CD4-positive, alpha-beta T cell (primary cell): ENCODE measurements around the gene TXNDC5. TPM values are rescaled to one million over a fixed set of nuclear protein-coding genes. Genes with fewer than 3 reads are reported as not detected.

Experiments used
- ATAC-seq: fragments of 200-7000 bp; cut with Tn5 transposase; one replicate; pipeline ENCODE4 v1.10.0; 2022; ENCODE audit warnings: mild to moderate bottlenecking; ENCODE audit not compliant: poor library complexity
- CTCF ChIA-PET: fragments of 350-600 bp; sonication (Branson Sonifier 250); formaldehyde crosslinking; loops from one replicate; lab custom pipeline; 2021; ENCODE audit warnings: antibody characterized with exemption, inconsistent platforms; lab: Charles Lee
- POLR2A ChIA-PET: fragments of 350-600 bp; sonication (Branson Sonifier 250); formaldehyde crosslinking; loops from one replicate; lab custom pipeline; 2021; ENCODE audit warnings: antibody characterized with exemption, inconsistent platforms; lab: Charles Lee
- DNase-seq, 14 experiments: peaks; one replicate each; pipeline ENCODE4 v3.0.0-alpha.2; 2013 to 2020; ENCODE audit warnings: mixed read lengths in 2 of 14
- H3K27ac ChIP-seq, 2 donors: one replicate each; pipeline versions ENCODE4 v1.5.1 to v1.7.0; 2013; ENCODE audit warnings: low read length in 2 of 2, low read depth in 1 of 2, mild to moderate bottlenecking in 1 of 2
- H3K27me3 ChIP-seq, 2 experiments: 1 replicate in 1 of 2; 2 replicates in 1 of 2; pipeline versions ENCODE4 v1.6.1 to v1.7.0; 2013; ENCODE audit warnings: low read length in 2 of 2, control low read depth in 1 of 2, mild to moderate bottlenecking in 1 of 2, moderate library complexity in 1 of 2; ENCODE audit not compliant: insufficient read depth in 2 of 2, control insufficient read depth in 1 of 2
- H3K36me3 ChIP-seq: one replicate; pipeline ENCODE4 v1.6.1; 2013; ENCODE audit warnings: low read length, control low read depth; ENCODE audit not compliant: insufficient read depth
- H3K4me1 ChIP-seq: one replicate; pipeline ENCODE4 v1.6.1; 2013; ENCODE audit warnings: low read length, control low read depth; ENCODE audit not compliant: insufficient read depth
- H3K4me3 ChIP-seq: one replicate; pipeline ENCODE4 v1.5.1; 2013; ENCODE audit warnings: mild to moderate bottlenecking, low read length, moderate library complexity
- H3K9me3 ChIP-seq, 2 experiments: 1 replicate in 1 of 2; 2 replicates in 1 of 2; pipeline versions ENCODE4 v1.6.1 to v1.7.0; 2013; ENCODE audit warnings: low read length in 2 of 2, mild to moderate bottlenecking in 2 of 2, control low read depth in 1 of 2, moderate library complexity in 1 of 2; ENCODE audit not compliant: control insufficient read depth in 1 of 2, insufficient read depth in 1 of 2
- H3K27ac Mint-ChIP-seq: one replicate; pipeline ENCODE4 v1.8.0; 2020; ENCODE audit warnings: mixed read lengths
- H3K27me3 Mint-ChIP-seq: one replicate; pipeline ENCODE4 v1.8.0; 2021; ENCODE audit warnings: mixed read lengths
- H3K36me3 Mint-ChIP-seq: one replicate; pipeline ENCODE4 v1.8.0; 2021; ENCODE audit warnings: low read depth, mixed read lengths
- H3K4me1 Mint-ChIP-seq: one replicate; pipeline ENCODE4 v1.8.0; 2021; ENCODE audit warnings: low read depth, mixed read lengths
- H3K4me3 Mint-ChIP-seq: one replicate; pipeline ENCODE4 v1.8.0; 2020; ENCODE audit warnings: mild to moderate bottlenecking, mixed read lengths
- H3K9me3 Mint-ChIP-seq: one replicate; pipeline ENCODE4 v1.8.0; 2020; ENCODE audit warnings: mixed read lengths
- intact Hi-C, 2 experiments: fragments of 100-400 bp; cut with DNase I in 1 of 2; cut with micrococcal nuclease in 1 of 2; formaldehyde crosslinking; loops; one replicate each; pipeline versions ENCODE4 v1.15.1 to v1.9.0; 2023 to 2025; cut with DNase I, micrococcal nuclease
- total RNA-seq, 174 experiments: library from RNA in 2 of 174; stranded (reverse) in 2 of 174; gene quantifications; one replicate each; pipeline ENCODE4 v1.2.3 and lab custom pipeline; 2021 to 2026
- TF ChIP-seq, protein P1 (sequence below): fragments of 200-600 bp; IDR thresholded peaks from one replicate; pipeline ENCODE4 v1.8.0; 2022; ENCODE audit warnings: antibody characterized with exemption, mild to moderate bottlenecking

The TXNDC5 gene
- total RNA-seq, 2 experiments from 2014 or later: 4.2 to 7.8 TPM

DNA sequence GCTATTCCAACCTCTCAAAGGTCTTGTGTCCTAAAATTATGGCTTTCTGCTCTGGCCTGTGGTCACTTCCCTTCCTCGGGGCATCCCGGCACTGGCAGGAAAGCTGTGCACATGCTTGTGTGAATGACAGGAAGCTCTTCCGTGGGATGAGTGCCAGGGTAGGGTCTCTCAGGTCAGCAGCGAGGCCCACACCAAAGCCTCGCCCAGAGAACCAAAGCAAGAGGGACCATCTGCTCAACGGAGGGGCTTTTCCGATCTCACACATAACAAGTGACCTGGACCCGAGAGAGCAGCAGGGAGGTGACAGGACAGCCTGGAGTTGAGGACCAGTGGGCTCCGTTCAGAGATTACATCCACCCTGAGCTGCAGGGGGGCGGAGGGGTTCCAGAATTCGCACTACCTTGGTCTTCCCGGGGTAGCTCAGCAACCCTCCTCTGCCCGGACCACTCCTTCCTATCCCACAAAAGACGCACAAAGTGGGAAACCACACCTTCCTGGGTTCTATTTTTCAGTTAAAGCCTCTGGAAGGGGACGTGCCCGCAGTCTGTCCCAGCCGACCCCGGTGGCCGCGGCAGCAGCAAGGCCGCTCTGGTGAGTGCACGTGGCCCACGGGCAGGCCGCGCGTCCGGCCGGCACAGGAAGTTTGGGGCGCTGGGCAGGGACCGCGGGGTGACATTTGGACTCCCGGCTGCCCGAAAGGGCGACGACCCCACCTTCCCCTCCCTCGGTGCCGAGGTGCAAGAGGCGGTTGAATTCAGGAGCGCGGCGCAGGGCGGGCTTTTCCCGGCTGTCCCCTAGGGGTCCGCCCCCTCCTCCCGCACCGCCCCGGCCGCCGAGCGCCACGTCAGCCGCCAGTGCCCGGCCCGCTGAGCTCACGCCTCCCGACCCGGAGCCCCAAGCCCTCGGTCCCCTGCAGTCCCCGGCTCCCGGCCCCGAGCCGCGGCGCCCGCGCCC, 988 bp downstream of the TXNDC5 start:
- Histone ChIP-seq H3K4me3 (peak overlapping the region; percentile 53), H3K27me3 (peaks cover 0 to 2% of the 10 kb centered on the region in 2 experiments), H3K36me3 (no peaks in the 10 kb centered on the region), H3K4me1 (peaks cover 16% of the 10 kb centered on the region), H3K9me3 (no peaks in the 10 kb centered on the region), H3K27ac (no peak overlapping the region)
- Mint-ChIP-seq H3K27me3 (no peaks in the 10 kb centered on the region), H3K4me1 (no peaks in the 10 kb centered on the region), H3K4me3 (peak overlapping the region; percentile 84), H3K9me3 (no peaks in the 10 kb centered on the region), H3K36me3 (peaks cover 7% of the 10 kb centered on the region), H3K27ac (no peak overlapping the region)
- POLR2A ChIA-PET: interaction anchor here (1.0 kb wide), 1 partner anchor 155 kb away, joined by 3 read pairs; no protein-coding TSS in a partner anchor
- intact Hi-C loops: loop anchor here (2.0 to 10.0 kb wide), 6 partner anchors 153 to 528 kb away; partner anchors contain the start of genes BLOC1S5 (in 1 of the 2), CAGE1 (in 1 of the 2), EEF1E1 (in 1 of the 2) and RIOK1 (in 1 of the 2)
- CTCF ChIA-PET: no interaction called here
- peak in 7 of 14 experiments; percentile 16 to 53 (median 39) for DNase-seq
- ATAC-seq: peak; percentile 24
- TF ChIP-seq, protein P1, sequence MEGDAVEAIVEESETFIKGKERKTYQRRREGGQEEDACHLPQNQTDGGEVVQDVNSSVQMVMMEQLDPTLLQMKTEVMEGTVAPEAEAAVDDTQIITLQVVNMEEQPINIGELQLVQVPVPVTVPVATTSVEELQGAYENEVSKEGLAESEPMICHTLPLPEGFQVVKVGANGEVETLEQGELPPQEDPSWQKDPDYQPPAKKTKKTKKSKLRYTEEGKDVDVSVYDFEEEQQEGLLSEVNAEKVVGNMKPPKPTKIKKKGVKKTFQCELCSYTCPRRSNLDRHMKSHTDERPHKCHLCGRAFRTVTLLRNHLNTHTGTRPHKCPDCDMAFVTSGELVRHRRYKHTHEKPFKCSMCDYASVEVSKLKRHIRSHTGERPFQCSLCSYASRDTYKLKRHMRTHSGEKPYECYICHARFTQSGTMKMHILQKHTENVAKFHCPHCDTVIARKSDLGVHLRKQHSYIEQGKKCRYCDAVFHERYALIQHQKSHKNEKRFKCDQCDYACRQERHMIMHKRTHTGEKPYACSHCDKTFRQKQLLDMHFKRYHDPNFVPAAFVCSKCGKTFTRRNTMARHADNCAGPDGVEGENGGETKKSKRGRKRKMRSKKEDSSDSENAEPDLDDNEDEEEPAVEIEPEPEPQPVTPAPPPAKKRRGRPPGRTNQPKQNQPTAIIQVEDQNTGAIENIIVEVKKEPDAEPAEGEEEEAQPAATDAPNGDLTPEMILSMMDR: no peak

DNA sequence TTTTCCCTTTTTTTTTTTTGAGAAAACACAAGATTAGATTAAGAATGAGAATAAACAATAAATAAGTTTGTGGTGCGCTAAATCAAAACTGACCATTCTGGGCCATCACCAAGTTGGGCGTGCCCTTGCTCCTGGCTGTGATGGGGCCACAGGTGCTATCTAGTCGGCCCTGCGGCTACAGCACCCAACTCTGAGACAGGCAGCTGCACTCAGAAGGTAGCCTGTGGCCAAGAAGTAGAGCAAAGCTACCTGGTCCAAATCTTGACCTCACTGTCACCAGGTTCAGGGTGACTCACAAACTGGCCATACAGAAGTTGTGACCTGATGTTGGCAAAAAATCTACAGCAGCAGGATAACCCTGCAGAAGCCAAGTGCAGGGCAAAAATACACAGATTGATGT, 3.4 kb downstream of the TXNDC5 start:
- Mint-ChIP-seq H3K27ac (no peak overlapping the region), H3K36me3 (peaks cover 30% of the 10 kb centered on the region), H3K4me1 (no peaks in the 10 kb centered on the region), H3K4me3 (no peak overlapping the region), H3K9me3 (no peaks in the 10 kb centered on the region), H3K27me3 (no peaks in the 10 kb centered on the region)
- no peak overlapping the region for H3K4me3 ChIP-seq
- POLR2A ChIA-PET: no interaction called here
- no peak for DNase-seq
- intact Hi-C loops: loop anchor here in 1 of 2 experiments (5.0 kb wide), 1 partner anchor 155 kb away; the partner anchor contains the start of gene BLOC1S5
- CTCF ChIA-PET: no interaction called here
- ATAC-seq: no peak
- H3K27ac ChIP-seq: no peak overlapping the region
- peaks cover 16% of the 10 kb centered on the region for H3K4me1 ChIP-seq
- H3K9me3 ChIP-seq: no peaks in the 10 kb centered on the region
- peaks cover 16% of the 10 kb centered on the region for H3K36me3 ChIP-seq
- TF ChIP-seq, protein P1: no peak
- no peaks in the 10 kb centered on the region for H3K27me3 ChIP-seq

DNA sequence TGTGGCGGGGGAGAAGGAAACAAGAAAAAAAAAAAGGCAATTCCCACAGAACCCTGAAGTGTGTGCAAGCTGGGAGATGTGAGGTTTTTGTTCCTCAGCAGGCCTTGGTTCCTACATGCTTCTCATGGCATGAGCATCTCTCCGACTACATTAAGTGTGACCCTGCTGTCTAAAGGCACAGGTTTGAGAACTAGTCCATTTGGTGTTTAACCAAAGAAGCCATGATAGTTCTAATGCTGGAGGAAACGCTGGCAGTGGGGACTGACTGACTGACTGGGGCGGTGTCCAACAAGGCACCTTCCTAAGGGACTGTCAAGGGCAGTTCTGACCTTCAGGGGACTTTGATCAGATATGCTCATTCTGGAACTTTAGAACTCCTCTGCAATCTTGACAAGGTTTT, 3.8 kb downstream of the TXNDC5 start:
- ChIA-PET POLR2A (no interaction called here), CTCF (no interaction called here)
- peaks cover 34% of the 10 kb centered on the region for H3K36me3 Mint-ChIP-seq
- H3K27ac Mint-ChIP-seq: no peak overlapping the region
- TF ChIP-seq, protein P1: no peak
- H3K36me3 ChIP-seq: peaks cover 18% of the 10 kb centered on the region
- H3K9me3 Mint-ChIP-seq: no peaks in the 10 kb centered on the region
- ATAC-seq (no peak), DNase-seq (no peak)
- peak overlapping the region; percentile 11 for H3K4me3 Mint-ChIP-seq
- H3K27ac ChIP-seq: no peak overlapping the region
- H3K4me3 ChIP-seq: no peak overlapping the region
- no peaks in the 10 kb centered on the region for H3K27me3 Mint-ChIP-seq
- H3K27me3 ChIP-seq: no peaks in the 10 kb centered on the region
- intact Hi-C loops: loop anchor here in 1 of 2 experiments (5.0 kb wide), 1 partner anchor 156 kb away; the partner anchor contains the start of gene BLOC1S5
- H3K4me1 Mint-ChIP-seq: no peaks in the 10 kb centered on the region
- H3K4me1 ChIP-seq: peaks cover 16% of the 10 kb centered on the region
- H3K9me3 ChIP-seq: no peaks in the 10 kb centered on the region
